SH-SY5Y (cell line): ENCODE results near the gene GTPBP8.

Experiments
- GATA2 ChIP-seq: IDR thresholded peaks from 2 replicates; pipeline ENCODE4 v1.6.1; 2011; ENCODE audit warnings: mild to moderate bottlenecking, low read depth, low read length
- GATA3 ChIP-seq: IDR thresholded peaks from 2 replicates; pipeline ENCODE4 v1.6.1; 2011; ENCODE audit warnings: low read depth, mild to moderate bottlenecking, low read length, moderate library complexity

DNA sequence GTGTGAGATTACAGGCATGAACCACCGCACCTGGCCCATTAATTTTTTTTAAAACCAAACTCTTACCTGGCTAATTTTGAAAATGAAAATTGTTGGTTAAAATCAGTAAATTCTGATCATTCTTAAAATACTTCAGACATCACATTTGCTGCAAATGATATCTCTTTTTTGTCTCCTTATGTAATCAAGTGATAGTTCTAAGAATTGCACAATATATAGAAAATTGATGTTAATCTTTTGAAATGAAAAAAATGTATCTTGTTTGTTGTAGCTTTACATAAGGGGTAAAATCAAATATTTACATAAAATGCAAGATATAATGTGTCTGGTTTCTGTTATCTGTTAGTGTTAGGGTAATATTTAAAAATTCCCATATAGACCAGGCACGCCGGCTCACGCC lies 5.0 kb downstream of the GTPBP8 start:
- no peak for TF ChIP-seq GATA2
- TF ChIP-seq GATA3: no peak
